Loucy (cell line): ENCODE data around the gene USP53.

ENCODE experiments used
- EZH2phosphoT487 ChIP-seq: fragments of 200-600 bp; IDR thresholded peaks from 2 replicates; pipeline ENCODE4 v1.6.1; 2018; ENCODE audit warnings: antibody characterized with exemption, mild to moderate bottlenecking, moderate library complexity, borderline replicate concordance
- TF ChIP-seq, protein P1 (sequence below): fragments of 200-600 bp; sonication (generic); conservative IDR thresholded peaks from 2 replicates; pipeline ENCODE4 v1.5.1; 2014; ENCODE audit warnings: mild to moderate bottlenecking, antibody characterized with exemption, low read length

GRCh38 chr4:119328695-119329094 is 116.2 kb downstream of the USP53 start:
- TF ChIP-seq, protein P1, sequence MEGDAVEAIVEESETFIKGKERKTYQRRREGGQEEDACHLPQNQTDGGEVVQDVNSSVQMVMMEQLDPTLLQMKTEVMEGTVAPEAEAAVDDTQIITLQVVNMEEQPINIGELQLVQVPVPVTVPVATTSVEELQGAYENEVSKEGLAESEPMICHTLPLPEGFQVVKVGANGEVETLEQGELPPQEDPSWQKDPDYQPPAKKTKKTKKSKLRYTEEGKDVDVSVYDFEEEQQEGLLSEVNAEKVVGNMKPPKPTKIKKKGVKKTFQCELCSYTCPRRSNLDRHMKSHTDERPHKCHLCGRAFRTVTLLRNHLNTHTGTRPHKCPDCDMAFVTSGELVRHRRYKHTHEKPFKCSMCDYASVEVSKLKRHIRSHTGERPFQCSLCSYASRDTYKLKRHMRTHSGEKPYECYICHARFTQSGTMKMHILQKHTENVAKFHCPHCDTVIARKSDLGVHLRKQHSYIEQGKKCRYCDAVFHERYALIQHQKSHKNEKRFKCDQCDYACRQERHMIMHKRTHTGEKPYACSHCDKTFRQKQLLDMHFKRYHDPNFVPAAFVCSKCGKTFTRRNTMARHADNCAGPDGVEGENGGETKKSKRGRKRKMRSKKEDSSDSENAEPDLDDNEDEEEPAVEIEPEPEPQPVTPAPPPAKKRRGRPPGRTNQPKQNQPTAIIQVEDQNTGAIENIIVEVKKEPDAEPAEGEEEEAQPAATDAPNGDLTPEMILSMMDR: no peak
- no peak for TF ChIP-seq EZH2phosphoT487
